ENCODE measurements around the gene SMS. TPM values are rescaled to one million over a fixed set of nuclear protein-coding genes. Genes with fewer than 3 reads are reported as not detected.

The SMS gene
- total and polyA plus RNA-seq, 10 of the 15 experiments (the other 5 are each of a cell fraction or from before 2014, with no cell fraction given): 55.8 to 156 (median 114) TPM

GRCh38 chrX:21991504-21991903, 51.0 kb downstream of the SMS start (continued):
- TF ChIP-seq ZBTB4 (CRISPR knock-in tag; IDR thresholded peaks at IDR 0.05) (no peak), BCLAF1 (IDR thresholded peaks at IDR 0.05) (no peak), ASH2L (IDR thresholded peaks at IDR 0.05; ENCODE audit: borderline replicate concordance, low read depth) (no peak), ZZZ3 (IDR thresholded peaks at IDR 0.05; ENCODE audit: control insufficient read depth, insufficient read length, low read depth) (no peak), NR2F1 (conservative IDR thresholded peaks at IDR 0.05) (no peak), ZSCAN29 (IDR thresholded peaks at IDR 0.05) (no peak)
